ENCODE data around the gene PPP1R14D. TPM values are rescaled to one million over a fixed set of nuclear protein-coding genes. Genes with fewer than 3 reads are reported as not detected.
A peak's percentile ranks its signal among the peaks of the same experiment; 100 is the strongest.

Gene PPP1R14D
- total RNA-seq, 1 experiment from 2014 or later: not detected

- H3K36me3 ChIP-seq (ENCODE audit: control insufficient read depth in 1 of 2, insufficient read depth in 2 of 2, low read length in 2 of 2): peaks cover 16 to 21% of the 10 kb centered on the region in 2 experiments; a peak in 3 of 4 replicates
- BruUV-seq (replicated peaks): no TSS peak
- peak overlapping the region; percentile 52 for H3K27ac ChIP-seq (ENCODE audit: low read depth, low read length)
- no peak for TF ChIP-seq EGR1 (IDR thresholded peaks at IDR 0.05; ENCODE audit: low read depth)
- no peak for TF ChIP-seq CBX3 (IDR thresholded peaks at IDR 0.05; ENCODE audit: low read depth)
- TF ChIP-seq SRF (IDR thresholded peaks at IDR 0.05; ENCODE audit: low read depth): no peak
- no peak for TF ChIP-seq ZFX (IDR thresholded peaks at IDR 0.05)
- TF ChIP-seq, protein P1, sequence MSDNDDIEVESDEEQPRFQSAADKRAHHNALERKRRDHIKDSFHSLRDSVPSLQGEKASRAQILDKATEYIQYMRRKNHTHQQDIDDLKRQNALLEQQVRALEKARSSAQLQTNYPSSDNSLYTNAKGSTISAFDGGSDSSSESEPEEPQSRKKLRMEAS (IDR thresholded peaks at IDR 0.05): no peak
- no peak for TF ChIP-seq REST (IDR thresholded peaks at IDR 0.05; ENCODE audit: low read depth)
- TF ChIP-seq SP1 (IDR thresholded peaks at IDR 0.05; ENCODE audit: low read depth): no peak
- TF ChIP-seq CTCF (IDR thresholded peaks at IDR 0.05 in 2 of 3, conservative IDR thresholded peaks at IDR 0.05 in 1 of 3; ENCODE audit: borderline replicate concordance in 1 of 3, insufficient read depth in 1 of 3, low read depth in 2 of 3, low read length in 2 of 3): no peak
- no peak for TF ChIP-seq RAD21 (IDR thresholded peaks at IDR 0.05; ENCODE audit: low read depth)
- TF ChIP-seq EZH2 (IDR thresholded peaks at IDR 0.05): no peak
- TF ChIP-seq ELF1 (IDR thresholded peaks at IDR 0.05; ENCODE audit: borderline replicate concordance, low read depth): no peak
- no peak for TF ChIP-seq YY1 (IDR thresholded peaks at IDR 0.05; ENCODE audit: extremely low read depth, insufficient replicate concordance, low read depth, low read length)
- no peak for TF ChIP-seq FOSL1 (IDR thresholded peaks at IDR 0.05; ENCODE audit: low read depth)
- intact Hi-C loops (cut with micrococcal nuclease): loop anchor here (1.0 kb wide), 1 partner anchor 38 kb away; the partner anchor contains the start of gene VPS18
- peaks cover 5% of the 10 kb centered on the region; the same call in 1 of the 2 replicates for H3K79me2 ChIP-seq (ENCODE audit: insufficient read depth, low read length)
- no peak overlapping the region for H3K4me3 ChIP-seq (replicated peaks in 1 of 2; ENCODE audit: low read depth in 1 of 2, low read length in 2 of 2)
- peaks cover 11 to 20% of the 10 kb centered on the region in 2 experiments for H3K4me1 ChIP-seq (ENCODE audit: control insufficient read depth in 1 of 2, insufficient read depth in 2 of 2, low read length in 2 of 2)
- ATAC-seq (no peak), DNase-seq (ENCODE audit: low read depth, low spot score) (no peak)
- H3K9ac ChIP-seq (ENCODE audit: low read length): peak overlapping the region; percentile 22; the same call in 1 of the 2 replicates
- H3K9me2 ChIP-seq (ENCODE audit: insufficient read depth): no peaks in the 10 kb centered on the region
- POLR2A ChIA-PET: interaction anchor here (2.7 to 3.6 kb wide), 2 partner anchors 10 to 38 kb away, joined by 13 to 34 read pairs; partner anchors contain the start of gene VPS18
- H3K4me2 ChIP-seq (ENCODE audit: low read length): peak overlapping the region; percentile 15; the same call in 1 of the 2 replicates
- RAD21 ChIA-PET (ENCODE audit: low non-redundant PET in 1 of 2, low total read pairs in 2 of 2, uncharacterized antibody in 2 of 2, unreplicated experiment in 2 of 2): interaction anchor here (1.5 to 4.0 kb wide), 5 partner anchors 16 to 38 kb away, joined by 6 to 29 read pairs (median 21); partner anchors contain the start of genes VPS18 (in 2 of the 2) and RHOV (in 1 of the 2)
- no peak overlapping the region for H2AFZ ChIP-seq (ENCODE audit: low read depth, low read length, poor library complexity, severe bottlenecking)
- no peaks in the 10 kb centered on the region for H3K9me3 ChIP-seq (ENCODE audit: control insufficient read depth in 1 of 2, insufficient read depth in 1 of 2, low read depth in 1 of 2, low read length in 2 of 2)
- H4K20me1 ChIP-seq (ENCODE audit: insufficient read depth): no peaks in the 10 kb centered on the region
- H3K27me3 ChIP-seq (ENCODE audit: insufficient read depth, low read length): no peaks in the 10 kb centered on the region
- CTCF ChIA-PET: interaction anchor here (1.4 to 6.2 kb wide), 9 partner anchors 7 to 328 kb away, joined by 3 to 166 read pairs (median 49); partner anchors contain the start of genes RHOV, SPINT1 and VPS18
These were observed 28.2 kb upstream of the PPP1R14D start for GRCh38 chr15:40856746-40857145.

Measured in HCT116 (cell line).